ENCODE data around the gene ADAMTS14.
"Not testable (repeated sequence)": the region's sequence is repeated elsewhere in the genome, so short reads cannot be mapped to it uniquely, and the experiment has no call there.

Gene ADAMTS14

DNA sequence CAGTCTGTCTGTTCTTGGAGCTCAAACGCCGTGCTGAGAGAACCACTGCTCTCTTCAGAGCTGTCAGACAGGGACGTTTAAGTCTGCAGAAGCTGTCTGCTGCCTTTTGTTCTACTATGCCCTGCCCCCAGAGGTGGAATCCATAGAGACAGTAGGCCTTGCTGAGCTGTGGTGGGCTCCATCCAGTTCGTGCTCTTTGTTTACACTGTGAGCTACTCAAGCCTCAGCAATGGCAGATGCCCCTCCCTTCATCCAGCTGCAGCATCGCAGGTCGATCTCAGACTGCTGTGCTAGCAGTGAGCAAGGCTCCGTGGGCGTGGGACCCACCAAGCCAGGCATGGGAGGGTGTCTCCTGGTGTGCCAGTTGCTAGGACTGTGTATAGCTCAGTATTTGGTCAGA lies 27.3 kb upstream of the ADAMTS14 start:
- H3K4me3 ChIP-seq (replicated peaks; ENCODE audit: low read depth, low read length); DNase-seq (ENCODE audit: low read depth): not testable (repeated sequence)

GRCh38 chr10:70647086-70647485 lies 25.2 kb upstream of the ADAMTS14 start:
- DNase-seq (ENCODE audit: low read depth) = no peak
- TF ChIP-seq CTCF (IDR thresholded peaks at IDR 0.05; ENCODE audit: low read length, missing control alignments) = no peak
- H3K4me3 ChIP-seq (replicated peaks; ENCODE audit: low read depth, low read length) = no peak overlapping the region

DNA sequence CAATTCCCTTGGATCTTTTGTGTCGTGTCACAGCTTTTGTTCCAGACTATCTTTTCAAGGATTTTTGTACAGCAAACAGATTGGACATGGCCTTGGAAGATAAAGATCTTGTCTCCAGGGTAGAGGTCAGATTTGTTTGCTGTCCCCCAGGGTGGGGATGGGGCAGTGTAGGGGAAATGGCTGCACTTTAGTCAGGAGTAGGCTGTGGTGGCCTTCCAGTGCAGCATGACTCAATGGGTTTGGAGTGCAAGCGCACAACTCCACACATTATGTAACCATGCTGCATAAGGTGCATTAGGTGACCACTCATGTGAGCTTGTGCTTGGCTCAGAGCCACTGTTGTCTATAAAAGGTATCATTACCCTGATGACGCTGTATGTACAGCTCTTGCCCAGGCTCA lies 23.9 kb upstream of the ADAMTS14 start:
- no peak overlapping the region for H3K4me3 ChIP-seq (replicated peaks; ENCODE audit: low read depth, low read length)
- no peak for TF ChIP-seq CTCF (IDR thresholded peaks at IDR 0.05; ENCODE audit: low read length, missing control alignments)
- DNase-seq (ENCODE audit: low read depth) = no peak

DNA sequence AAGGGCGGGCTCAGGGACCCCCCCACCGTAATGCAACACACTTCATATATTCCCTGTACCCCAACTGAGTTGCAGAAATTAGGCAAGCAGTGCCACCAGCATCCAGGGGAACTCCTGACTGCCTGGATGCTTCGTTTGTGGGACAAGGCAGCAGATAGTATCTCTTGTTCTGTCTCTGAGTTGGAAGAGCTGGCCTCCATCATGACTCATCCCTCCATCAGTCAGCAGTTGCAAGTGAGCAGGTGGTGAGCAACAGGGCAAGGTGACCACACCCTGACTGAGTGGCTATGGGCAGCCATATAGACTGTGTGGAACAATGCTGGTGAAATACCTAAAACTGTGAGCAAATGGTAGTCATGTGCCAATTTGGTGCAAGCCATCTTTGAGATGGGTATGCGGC lies 22.8 kb upstream of the ADAMTS14 start:
- no peak for TF ChIP-seq CTCF (IDR thresholded peaks at IDR 0.05; ENCODE audit: low read length, missing control alignments)
- no peak overlapping the region for H3K4me3 ChIP-seq (replicated peaks; ENCODE audit: low read depth, low read length)
- DNase-seq (ENCODE audit: low read depth) = no peak

- no peak for TF ChIP-seq CTCF (IDR thresholded peaks at IDR 0.05; ENCODE audit: low read length, missing control alignments)
- DNase-seq (ENCODE audit: low read depth) = no peak
- no peak overlapping the region for H3K4me3 ChIP-seq (replicated peaks; ENCODE audit: low read depth, low read length)
Measured at GRCh38 chr10:70650104-70650503, 22.2 kb upstream of the ADAMTS14 start.

DNA sequence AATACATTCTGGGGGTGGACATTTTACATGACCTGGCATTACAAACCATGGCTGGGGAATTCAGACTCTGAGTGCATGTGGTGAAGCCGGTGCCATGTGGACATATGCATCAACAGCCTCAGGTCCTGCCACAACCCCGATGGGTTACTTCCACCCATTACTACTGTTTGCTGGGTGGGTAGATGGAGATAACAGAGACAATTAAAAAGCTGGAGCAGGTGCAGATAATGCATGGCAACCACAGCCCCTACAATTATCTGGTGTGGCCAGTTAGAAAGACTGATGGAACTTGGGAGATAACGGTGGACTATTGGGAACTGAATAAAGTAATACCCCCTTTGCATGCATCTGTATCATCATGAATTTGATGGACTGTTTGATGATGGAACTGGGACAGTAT lies 21.6 kb upstream of the ADAMTS14 start:
- DNase-seq (ENCODE audit: low read depth) = no peak
- H3K4me3 ChIP-seq (replicated peaks; ENCODE audit: low read depth, low read length) = no peak overlapping the region
- TF ChIP-seq CTCF (IDR thresholded peaks at IDR 0.05; ENCODE audit: low read length, missing control alignments) = no peak

DNA sequence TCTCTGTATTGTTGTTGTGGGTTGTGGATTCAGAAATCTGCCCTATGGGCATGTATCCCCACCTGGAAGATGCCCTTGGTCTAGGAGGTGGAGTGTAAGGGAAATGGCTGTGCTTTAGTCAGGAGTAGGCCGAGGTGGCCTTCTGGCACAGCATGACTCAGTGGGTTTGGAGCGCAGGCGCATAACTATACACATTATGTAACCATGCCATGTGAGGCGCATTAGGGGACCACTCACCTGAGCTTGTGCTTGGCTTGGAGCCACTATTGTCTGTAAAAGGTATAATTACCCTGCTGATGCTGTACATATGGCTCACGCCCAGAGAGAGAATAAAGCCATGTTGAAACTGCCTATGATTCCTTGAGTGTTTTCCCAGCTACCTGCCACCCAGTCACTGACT lies 20.6 kb upstream of the ADAMTS14 start:
- DNase-seq (ENCODE audit: low read depth) = no peak
- no peak overlapping the region for H3K4me3 ChIP-seq (replicated peaks; ENCODE audit: low read depth, low read length)
- TF ChIP-seq CTCF (IDR thresholded peaks at IDR 0.05; ENCODE audit: low read length, missing control alignments) = no peak
